Measurements from ENCODE around the gene GRSF1.

Gene GRSF1, protein sequence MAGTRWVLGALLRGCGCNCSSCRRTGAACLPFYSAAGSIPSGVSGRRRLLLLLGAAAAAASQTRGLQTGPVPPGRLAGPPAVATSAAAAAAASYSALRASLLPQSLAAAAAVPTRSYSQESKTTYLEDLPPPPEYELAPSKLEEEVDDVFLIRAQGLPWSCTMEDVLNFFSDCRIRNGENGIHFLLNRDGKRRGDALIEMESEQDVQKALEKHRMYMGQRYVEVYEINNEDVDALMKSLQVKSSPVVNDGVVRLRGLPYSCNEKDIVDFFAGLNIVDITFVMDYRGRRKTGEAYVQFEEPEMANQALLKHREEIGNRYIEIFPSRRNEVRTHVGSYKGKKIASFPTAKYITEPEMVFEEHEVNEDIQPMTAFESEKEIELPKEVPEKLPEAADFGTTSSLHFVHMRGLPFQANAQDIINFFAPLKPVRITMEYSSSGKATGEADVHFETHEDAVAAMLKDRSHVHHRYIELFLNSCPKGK

DNA sequence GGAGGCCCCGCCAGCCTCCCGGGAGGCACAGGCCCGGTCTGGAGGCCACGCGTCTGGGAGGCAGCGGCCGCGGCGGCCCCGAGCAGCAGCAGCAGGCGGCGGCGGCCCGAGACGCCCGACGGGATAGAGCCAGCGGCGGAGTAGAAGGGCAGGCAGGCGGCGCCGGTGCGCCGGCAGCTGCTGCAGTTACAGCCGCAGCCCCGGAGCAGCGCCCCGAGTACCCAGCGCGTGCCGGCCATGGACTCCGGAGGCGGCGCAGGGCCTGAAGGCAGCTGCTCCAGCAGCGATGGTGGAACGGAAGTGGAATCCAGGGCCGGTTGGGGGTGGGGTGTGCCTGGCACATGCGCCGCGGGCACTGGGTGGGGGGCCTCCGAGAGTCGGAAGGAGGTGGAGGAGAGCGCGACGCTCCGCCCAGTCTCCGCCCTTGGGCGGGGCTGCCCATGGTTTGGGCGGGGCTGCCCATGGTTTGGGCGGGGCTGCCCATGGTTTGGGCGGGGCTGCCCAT lies at the start of gene GRSF1:
GRSF1 (minus strand) TSS at position 302 of the 505 bp plus-strand sequence; CDS start at position 239, 63 bp downstream.
- DNase-seq: peak; percentile 91 to 93
- TF ChIP-seq POLR2A (IDR thresholded peaks at IDR 0.05; ENCODE audit: low read length): peak; percentile 74
- TF ChIP-seq GATA1 (IDR thresholded peaks at IDR 0.05; ENCODE audit: low read depth, low read length): no peak

DNA sequence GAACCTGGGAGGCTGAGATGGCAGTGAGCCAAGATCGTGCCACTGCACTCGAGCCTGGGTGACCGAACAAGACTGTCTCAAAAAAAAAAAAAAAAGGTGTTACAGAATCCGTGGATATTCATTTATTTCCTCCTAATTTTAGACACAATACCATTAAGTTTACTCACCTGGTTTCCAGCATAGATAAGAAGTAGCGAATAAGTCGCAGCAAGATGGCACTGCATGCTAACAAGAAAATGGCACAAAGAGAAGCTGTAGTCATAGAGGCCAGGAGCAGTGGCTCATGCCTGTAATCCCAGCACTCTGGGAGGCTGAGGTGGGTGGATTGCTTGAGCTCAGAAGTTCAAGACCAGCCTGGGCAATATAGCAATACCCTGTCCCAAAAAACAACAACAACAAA lies 45.5 kb upstream of the GRSF1 start:
- DNase-seq: no peak
- no peak for TF ChIP-seq POLR2A (IDR thresholded peaks at IDR 0.05; ENCODE audit: low read length)
- TF ChIP-seq GATA1 (IDR thresholded peaks at IDR 0.05; ENCODE audit: low read depth, low read length): no peak

DNA sequence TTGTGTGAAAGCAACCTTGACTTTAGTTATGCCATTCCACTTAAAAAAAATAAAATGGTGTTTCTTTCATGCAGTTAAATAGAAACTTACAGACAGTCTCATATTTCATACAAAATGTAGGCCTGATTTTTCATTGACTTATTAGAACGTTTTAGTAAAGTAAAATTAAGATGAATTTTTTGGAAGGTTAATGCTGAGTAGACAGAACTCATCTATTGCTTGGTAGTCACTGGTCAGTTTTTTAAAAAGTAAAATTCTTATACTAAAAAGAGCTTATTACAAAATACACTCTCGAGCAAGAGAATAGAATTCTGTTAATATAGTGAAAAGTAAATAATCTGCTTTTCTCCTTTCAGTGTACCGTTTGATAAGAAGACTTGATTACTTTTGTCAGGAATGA lies 41.0 kb upstream of the GRSF1 start:
- no peak for DNase-seq
- TF ChIP-seq GATA1 (IDR thresholded peaks at IDR 0.05; ENCODE audit: low read depth, low read length): no peak
- no peak for TF ChIP-seq POLR2A (IDR thresholded peaks at IDR 0.05; ENCODE audit: low read length)

DNA sequence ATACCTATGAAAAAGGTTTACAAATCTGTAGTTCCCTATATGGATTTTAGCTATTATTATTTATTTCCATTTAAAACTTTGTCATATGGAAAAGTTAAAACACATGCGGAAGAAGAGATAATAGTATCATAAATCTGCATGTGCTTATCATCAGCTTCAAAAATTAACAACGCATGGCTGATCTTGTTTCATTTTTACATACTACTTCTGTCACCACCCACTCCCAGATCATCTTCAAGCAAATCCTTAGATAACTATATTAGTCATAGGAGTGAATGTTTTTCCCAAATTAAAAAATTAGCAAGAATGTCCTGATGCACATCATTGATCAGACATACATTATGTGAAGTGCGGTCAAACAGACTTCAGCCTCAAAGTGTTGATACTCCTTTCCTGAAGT lies 37.9 kb upstream of the GRSF1 start:
- DNase-seq: peak; percentile 31 to 55

DNA sequence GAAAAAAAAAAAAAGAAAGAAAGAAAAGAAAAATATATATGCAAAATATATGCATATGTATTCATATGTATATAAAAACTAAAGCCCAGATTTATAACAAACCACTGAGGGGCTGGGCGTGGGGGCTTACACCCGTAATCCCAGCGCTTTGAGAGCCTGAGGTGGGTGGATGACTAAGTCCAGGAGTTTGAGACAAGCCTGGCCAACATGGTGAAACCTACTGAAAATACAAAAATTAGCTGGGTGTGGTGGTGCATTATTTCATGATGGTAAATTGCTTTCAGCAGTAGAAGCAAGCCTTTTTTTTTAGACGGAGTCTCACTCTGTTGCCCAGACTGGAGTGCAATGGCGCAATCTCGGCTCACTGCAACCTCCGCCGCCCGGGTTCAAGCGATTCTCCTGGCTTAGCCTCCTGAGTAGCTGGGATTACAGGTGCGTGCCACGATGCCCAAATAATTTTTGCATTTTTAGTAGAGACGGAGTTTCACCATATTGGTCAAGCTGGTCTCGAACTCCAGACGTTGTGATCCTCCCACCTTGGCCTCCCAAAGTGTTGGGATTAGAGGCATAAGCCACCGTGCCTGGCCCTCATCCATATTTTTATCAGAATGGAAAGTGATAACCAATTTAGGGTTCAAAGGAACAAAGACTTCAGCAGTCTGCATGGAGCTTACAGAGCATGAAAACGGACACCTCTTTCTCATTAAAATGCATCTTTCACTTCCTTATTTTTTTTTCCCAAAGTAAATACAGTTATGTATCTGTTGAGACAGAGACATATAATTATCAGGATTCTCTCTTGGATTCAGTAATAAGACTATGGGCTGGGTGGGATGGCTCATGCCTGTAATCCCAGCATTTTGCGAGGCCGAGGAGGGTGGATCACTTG lies 34.8 kb upstream of the GRSF1 start:
- no peak for TF ChIP-seq POLR2A (IDR thresholded peaks at IDR 0.05; ENCODE audit: low read length)
- no peak for TF ChIP-seq GATA1 (IDR thresholded peaks at IDR 0.05; ENCODE audit: low read depth, low read length)
- no peak for DNase-seq

More for the DNA sequence above, 37.9 kb upstream of the GRSF1 start:
- TF ChIP-seq POLR2A (IDR thresholded peaks at IDR 0.05; ENCODE audit: low read length) (no peak), GATA1 (IDR thresholded peaks at IDR 0.05; ENCODE audit: low read depth, low read length) (no peak)

DNA sequence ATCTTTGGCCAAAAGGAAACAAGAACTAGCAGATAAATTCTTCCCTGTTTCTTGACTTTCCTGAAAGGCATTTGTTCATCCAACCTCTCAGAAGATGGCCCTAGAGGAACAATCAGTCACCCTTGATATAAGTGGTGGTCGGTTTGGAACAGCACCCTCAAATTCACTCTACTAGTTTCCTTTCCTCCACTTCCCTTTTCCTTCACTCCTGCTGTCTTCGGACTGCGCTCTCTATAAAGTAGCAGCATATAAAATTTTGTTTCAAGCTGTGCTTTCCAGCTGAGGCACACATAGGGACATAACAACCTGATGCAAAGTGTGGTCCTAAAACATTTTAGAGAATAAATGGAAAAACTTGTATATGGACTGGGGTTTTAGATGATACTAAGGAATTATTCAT lies 33.5 kb upstream of the GRSF1 start:
- no peak for DNase-seq
- TF ChIP-seq POLR2A (IDR thresholded peaks at IDR 0.05; ENCODE audit: low read length) (no peak), GATA1 (IDR thresholded peaks at IDR 0.05; ENCODE audit: low read depth, low read length) (no peak)

DNA sequence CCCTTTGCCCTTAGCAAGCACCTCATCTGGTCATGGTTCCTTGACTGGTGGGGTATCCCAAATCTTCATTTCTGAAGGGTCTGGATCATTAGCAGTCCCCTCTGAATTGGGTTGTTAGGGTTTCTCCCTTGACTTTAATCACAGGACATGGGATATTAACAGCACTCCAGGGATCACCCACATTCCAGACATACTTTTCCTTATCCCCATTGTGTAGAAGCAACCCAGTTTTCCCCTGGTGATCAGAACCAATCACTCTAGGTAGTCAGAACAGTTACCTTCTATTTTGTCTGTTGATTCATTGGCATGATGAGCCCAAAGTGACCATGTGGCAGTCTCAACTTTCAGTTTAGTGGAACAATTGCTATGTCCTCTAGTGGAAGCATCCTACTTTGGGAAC lies 29.1 kb upstream of the GRSF1 start:
- TF ChIP-seq POLR2A (IDR thresholded peaks at IDR 0.05; ENCODE audit: low read length) (no peak), GATA1 (IDR thresholded peaks at IDR 0.05; ENCODE audit: low read depth, low read length) (no peak)
- no peak for DNase-seq

DNA sequence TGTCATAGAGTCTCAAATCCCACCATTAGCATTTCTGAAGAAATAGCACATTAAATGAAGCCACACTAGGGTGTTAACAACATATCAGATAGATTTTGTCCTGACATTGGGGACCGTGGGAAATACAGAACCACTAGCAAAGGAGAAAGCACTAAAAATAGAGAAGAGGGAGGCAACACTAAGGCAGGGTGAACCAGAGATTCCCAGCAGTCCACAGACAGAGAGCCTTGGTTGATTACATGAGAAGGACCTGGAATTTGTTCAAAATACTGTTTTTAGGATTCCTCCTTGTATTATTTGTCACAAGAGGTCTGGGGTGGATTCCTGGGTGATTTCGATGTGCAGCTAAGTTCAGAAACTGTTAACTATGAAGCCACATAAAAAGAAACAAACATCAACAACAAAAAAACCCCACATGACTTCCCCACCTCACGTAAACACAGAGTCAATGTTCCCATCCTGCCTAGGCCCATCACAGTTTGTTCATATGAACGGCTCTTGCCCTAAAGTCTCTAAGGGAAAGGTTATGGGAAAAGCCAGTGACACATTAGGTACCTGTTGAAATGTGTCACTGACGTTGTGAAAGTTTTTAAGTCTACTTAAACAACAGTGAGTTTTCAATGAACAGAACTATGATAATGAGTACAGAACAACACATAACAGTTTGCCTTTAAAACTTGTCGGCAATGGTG lies 23.6 kb upstream of the GRSF1 start:
- no peak for DNase-seq
- TF ChIP-seq POLR2A (IDR thresholded peaks at IDR 0.05; ENCODE audit: low read length) (no peak), GATA1 (IDR thresholded peaks at IDR 0.05; ENCODE audit: low read depth, low read length) (no peak)

DNA sequence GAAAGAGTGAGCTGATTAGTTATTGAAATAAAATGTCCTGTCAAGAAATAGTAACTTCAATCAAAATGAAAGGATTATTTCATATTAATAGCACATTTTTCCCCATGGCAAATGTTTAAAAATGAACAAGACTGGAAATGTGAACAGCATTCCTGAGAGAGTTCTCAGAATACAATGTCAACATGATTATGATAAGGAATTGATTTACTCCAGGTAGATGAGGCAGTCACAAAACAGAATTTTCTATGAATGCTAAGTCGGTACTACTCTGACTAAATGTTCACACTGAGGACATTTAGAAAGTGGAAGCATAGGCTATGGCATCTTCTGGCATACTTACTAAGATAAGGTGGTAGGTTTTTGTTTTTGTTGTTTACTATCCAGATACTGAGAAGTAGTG lies 19.4 kb upstream of the GRSF1 start:
- TF ChIP-seq GATA1 (IDR thresholded peaks at IDR 0.05; ENCODE audit: low read depth, low read length) (no peak), POLR2A (IDR thresholded peaks at IDR 0.05; ENCODE audit: low read length) (no peak)
- DNase-seq: no peak

DNA sequence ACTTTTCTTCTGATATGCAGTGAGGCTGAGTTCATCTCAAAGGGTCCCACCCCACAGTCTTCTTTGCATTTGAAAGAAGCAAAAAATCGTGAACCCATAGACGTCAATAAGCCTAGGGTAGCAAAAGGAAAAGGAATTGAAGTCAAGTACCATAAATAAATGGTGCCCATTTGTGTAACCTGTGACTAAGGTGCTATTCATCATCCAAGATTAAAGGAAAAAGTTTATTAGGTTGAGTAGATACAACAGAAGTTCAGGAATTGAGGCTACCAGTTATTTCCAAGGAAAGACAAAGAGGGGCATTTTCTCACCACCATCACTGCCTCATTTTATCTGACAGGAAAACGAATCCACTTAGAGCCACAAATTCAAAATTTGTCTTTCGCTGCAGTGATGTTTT lies 18.8 kb upstream of the GRSF1 start:
- DNase-seq: no peak
- no peak for TF ChIP-seq GATA1 (IDR thresholded peaks at IDR 0.05; ENCODE audit: low read depth, low read length)
- TF ChIP-seq POLR2A (IDR thresholded peaks at IDR 0.05; ENCODE audit: low read length): no peak

DNA sequence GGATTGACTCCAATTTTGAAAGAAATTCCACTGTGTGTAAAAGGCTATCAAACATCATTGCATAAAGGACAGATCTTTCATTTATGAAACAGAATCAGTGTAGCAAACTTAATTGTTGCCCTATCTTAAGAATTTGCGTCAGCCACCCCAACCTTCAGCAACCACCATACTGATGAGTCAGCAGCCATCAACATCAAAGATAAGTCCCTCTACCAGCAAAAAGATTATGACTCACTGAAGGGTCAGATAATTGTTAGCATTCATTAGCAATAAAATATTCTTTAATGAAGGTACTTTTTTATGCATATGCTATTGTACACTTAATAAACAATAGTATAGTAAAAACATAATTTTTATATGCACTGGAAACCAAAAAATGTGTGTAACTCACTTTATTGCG lies 15.8 kb upstream of the GRSF1 start:
- TF ChIP-seq GATA1 (IDR thresholded peaks at IDR 0.05; ENCODE audit: low read depth, low read length) (no peak), POLR2A (IDR thresholded peaks at IDR 0.05; ENCODE audit: low read length) (no peak)
- peak; percentile 75 to 77 for DNase-seq

DNA sequence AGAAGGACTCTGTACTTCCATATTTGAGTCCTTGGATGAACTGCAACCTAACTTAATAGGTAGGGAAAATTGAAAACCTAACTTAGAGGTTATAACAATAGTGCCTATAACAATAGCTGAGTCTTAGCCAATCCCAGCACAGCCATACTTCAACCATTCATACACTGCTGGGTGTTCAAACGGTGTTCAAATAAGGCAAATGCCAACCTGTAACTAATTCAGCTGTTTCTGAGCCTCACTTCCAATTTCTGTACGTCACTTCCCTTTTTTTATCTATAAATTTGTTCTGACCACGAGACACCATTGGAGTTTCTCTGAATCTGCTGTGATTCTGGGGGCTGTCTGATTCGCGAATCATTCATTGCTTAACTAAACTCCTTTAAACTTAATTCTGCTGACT lies 9.6 kb upstream of the GRSF1 start:
- TF ChIP-seq GATA1 (IDR thresholded peaks at IDR 0.05; ENCODE audit: low read depth, low read length) (no peak), POLR2A (IDR thresholded peaks at IDR 0.05; ENCODE audit: low read length) (no peak)
- no peak for DNase-seq

DNA sequence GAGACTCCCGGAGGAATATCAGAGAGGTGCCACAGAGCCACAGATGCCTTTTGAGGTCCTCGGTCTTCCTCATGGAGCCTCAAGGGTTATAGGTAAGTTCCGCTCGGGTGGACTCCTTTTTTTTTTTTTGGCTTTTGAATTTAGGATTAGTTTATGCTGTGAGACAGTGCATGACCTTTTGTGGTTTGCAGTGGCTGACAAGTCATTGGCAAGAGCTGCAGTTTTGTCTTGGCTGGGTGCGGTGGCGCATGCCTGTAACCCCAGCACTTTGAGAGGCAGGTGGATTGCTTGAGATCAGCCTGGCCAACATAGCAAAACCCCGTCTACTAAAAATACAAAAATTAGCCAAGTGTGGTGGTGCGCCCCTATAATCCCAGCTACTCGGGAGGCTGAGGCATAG lies 4.5 kb upstream of the GRSF1 start:
- no peak for DNase-seq
- TF ChIP-seq POLR2A (IDR thresholded peaks at IDR 0.05; ENCODE audit: low read length) (no peak), GATA1 (IDR thresholded peaks at IDR 0.05; ENCODE audit: low read depth, low read length) (no peak)

All from erythroblast (primary cell).